Skin epidermis (tissue), 12 donors: Measurements from ENCODE around the gene MRNIP.
"Not testable (repeated sequence)": the region's sequence is repeated elsewhere in the genome, so short reads cannot be mapped to it uniquely, and the experiment has no call there.

Source experiments
- H3K27ac ChIP-seq, 21 experiments: fragments of 200-600 bp; sonication (generic) in 11 of 21; one replicate each; pipeline ENCODE4 v1.5.0; 2020; ENCODE audit warnings: mild to moderate bottlenecking in 3 of 21, inconsistent platforms in 2 of 21, moderate library complexity in 2 of 21
- H3K4me3 ChIP-seq, 7 experiments: fragments of 200-600 bp; sonication (generic) in 2 of 7; one replicate each; pipeline ENCODE4 v1.5.0; 2020; ENCODE audit warnings: inconsistent platforms in 2 of 7, mild to moderate bottlenecking in 2 of 7, moderate library complexity in 1 of 7

MRNIP gene

DNA sequence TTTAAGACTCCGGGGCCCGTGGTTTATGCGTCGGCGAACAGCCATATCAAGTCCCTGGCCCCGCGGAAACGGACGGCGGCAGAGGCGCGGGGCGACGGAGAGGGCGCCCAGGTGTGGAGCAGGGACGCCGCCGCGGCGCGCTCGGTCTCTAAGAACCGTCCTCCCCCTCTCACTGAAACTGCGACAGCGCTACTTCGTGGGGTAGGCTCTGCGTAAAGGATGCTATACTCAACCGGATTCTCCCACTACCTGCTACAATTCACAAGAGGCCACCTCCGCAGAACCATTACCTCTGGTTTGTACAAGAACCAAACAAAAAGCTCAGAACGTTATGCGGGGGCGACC is 404 bp downstream of the MRNIP start:
- Histone ChIP-seq H3K4me3 (peak overlapping the region; percentile 65 to 99 (median 82)), H3K27ac (peak overlapping the region in 20 of 21 experiments; percentile 48 to 96 (median 87))

DNA sequence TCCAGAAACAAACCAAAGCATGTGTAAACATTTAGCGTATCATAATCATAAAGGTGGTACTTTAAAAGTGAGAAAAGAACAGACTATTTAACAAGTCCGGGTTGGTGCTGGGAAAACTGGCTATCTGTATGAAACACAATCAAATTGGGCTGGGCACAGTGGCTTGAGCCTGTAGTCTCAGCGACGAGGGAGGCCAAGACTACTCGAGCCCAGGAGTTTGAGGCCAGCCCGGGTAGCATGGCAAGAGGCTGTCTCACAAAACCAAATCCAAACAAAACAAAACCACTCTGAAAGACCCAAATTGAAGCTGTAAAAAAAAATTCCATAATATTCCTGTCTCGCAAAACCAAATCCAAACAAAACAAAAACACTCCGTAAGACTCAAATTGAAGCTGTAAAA is 4.3 kb downstream of the MRNIP start:
- no peak overlapping the region for H3K4me3 ChIP-seq
- no peak overlapping the region for H3K27ac ChIP-seq

DNA sequence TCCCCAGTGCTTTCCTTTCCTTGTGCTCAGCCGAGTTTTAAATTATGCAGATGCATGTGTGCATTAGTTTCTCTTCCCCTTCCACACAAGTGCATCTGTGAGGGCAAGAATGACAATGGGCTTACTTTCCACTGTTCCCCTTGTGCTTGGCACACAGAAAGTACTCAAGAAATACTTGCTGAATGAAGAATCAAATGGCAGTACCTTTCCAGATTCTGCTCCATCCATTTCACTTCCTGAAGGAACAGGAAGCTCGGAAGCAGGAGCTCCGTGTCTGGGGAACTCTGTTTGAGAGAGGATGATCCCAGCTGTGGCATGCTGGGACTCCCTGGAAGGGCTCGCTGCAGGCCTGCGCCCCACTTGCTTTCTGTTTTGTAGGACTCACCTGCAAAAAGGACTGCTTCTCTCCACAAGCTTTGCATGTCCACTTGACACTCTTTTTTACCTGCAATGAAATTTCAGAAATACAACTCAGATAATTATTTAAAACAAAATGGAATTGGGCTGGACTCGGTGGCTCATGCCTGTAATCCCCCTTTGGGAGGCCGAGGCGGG is 5.5 kb downstream of the MRNIP start:
- no peak overlapping the region for H3K4me3 ChIP-seq
- H3K27ac ChIP-seq = peak overlapping the region in 1 of 21 experiments; percentile 17

DNA sequence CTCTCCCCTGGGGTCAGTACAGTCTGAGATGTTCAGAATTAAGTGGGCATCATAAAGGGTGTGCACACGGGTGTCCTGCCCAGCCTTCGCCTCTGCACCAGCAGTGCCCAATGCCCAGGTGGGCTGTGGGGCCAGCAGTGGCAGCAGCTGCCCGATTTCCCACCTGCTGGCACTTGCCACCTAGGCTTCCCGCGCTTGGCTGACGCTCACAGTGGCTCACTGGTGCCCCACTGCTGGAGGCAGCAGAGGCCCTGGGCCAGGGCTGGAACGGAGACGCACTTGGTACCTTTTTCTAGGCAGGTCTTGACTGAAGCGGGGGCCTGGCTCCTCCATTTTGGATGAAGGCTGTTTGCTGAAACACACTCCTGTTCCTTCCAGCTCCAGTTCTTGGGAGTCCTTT is 17.0 kb downstream of the MRNIP start:
- H3K27ac ChIP-seq = no peak overlapping the region
- H3K4me3 ChIP-seq = no peak overlapping the region

DNA sequence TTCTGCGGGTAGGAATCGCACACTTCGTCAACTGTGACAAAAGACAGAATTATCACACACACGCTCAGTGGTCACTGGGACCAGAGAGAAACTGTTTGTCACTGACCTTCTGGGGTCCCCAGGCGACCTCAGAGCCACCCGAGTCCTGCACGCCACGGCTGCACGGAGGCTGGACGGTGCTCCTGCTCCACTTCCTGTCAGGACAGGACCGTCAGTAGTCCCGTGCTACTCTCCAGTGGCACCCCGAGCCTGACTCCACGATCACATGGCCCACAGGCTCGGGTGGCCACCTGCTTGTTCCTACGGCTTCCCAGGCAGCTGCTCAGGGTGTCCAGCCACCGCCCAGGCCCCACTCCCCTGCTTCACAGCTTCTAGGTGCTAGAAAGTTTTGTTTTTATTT is 17.9 kb downstream of the MRNIP start:
- H3K27ac ChIP-seq = peak overlapping the region in 1 of 21 experiments; percentile 22

DNA sequence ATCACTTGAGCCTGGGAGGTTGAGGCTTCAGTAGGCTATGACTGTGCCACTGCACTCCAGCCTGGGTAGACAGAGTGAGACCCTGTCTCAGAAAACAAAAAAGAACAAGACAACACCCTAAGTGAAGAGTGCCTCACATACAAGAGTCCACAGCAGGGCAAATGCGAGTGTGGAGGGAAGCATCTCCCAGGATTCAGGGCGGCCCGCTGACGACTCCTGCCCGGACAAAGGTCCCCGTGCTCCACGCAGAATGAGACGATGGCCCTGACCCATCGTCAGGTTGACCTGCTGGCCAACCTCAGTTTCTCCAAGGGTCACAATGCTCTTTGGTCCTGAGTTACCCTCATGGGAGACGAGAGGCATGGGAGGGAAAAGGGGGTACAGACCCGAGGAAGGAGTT is 18.3 kb downstream of the MRNIP start:
- Histone ChIP-seq H3K4me3 (no peak overlapping the region), H3K27ac (no peak overlapping the region)

More for the DNA sequence above, 17.9 kb downstream of the MRNIP start:
- no peak overlapping the region for H3K4me3 ChIP-seq

DNA sequence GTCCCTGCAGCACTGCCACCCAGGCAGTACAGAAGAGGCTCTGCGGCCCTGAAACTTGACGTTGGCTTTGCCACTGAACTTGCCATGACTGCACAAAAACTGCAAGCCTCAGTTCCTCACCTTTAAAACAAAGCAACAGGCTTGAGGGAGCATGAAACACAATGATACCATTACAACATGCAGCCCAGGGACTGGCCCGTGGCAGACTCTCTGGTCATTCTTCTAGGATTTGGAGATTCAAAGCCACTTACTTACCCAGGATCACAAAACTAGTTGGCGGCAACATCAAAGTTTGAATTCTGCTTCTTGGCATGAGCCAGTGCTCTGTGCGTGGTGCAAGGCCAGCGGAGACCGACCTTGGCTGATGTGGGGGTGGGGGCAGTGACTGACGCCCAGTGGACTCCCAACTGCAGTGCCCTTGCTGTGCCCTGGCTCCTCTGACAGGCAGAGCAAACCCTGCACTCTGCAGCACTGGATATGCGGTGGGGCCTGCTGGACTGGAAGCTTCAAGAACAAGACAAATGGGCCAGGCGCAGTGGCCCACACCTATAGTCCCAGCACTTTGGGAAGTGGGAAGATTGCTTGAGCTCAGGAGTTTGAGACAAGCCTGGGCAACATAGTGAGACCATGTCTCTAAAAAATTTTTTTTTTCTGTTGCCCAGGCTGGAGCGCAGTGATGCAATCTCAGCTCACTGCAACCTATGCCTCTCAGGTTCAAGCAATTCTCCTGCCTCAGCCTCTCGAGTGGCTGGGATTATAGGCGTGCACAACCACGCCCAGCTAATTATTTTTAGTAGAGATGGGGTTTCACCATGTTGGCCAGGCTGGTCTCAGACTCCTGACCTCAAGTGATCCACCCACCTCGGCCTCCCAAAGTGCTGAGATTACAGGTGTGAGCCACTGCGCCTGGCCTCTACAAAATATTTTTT is 19.0 kb downstream of the MRNIP start:
- Histone ChIP-seq H3K27ac (no peak overlapping the region), H3K4me3 (no peak overlapping the region)

DNA sequence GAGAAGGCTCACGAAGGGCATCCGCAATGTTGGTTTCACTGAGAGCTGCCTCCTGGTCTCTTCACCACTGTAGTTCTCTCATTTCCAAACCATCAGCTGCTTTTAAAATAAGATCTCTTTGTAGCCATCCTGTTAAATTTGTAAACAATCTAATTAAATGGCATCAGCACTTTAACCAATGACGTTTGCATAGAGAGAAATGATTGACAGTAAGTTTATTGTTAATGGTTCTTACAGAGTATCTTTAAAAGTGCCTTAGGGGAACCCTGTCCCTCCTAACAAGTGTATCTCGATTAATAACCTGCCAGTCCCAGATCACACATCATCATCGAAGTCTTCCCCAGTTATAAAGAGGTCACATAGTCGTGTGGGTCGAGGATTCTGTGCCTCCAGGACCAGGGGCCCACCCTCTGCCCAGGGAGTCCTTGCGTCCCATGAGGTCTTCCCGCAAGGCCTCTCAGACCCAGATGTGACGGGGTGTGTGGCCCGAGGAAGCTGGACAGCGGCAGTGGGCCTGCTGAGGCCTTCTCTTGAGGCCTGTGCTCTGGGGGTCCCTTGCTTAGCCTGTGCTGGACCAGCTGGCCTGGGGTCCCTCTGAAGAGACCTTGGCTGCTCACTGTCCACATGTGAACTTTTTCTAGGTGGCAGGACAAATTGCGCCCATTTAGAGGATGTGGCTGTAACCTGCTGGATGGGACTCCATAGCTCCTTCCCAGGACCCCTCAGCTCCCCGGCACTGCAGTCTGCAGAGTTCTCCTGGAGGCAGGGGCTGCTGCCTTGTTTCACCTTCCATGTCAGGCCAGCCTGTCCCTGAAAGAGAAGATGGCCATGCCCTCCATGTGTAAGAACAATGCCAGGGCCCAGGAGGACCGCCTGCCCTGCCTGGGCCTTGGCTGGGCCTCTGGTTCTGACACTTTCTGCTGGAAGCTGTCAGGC is 21.3 kb downstream of the MRNIP start:
- peak overlapping the region in 6 of 21 experiments; percentile 0 to 62 (median 41) for H3K27ac ChIP-seq

DNA sequence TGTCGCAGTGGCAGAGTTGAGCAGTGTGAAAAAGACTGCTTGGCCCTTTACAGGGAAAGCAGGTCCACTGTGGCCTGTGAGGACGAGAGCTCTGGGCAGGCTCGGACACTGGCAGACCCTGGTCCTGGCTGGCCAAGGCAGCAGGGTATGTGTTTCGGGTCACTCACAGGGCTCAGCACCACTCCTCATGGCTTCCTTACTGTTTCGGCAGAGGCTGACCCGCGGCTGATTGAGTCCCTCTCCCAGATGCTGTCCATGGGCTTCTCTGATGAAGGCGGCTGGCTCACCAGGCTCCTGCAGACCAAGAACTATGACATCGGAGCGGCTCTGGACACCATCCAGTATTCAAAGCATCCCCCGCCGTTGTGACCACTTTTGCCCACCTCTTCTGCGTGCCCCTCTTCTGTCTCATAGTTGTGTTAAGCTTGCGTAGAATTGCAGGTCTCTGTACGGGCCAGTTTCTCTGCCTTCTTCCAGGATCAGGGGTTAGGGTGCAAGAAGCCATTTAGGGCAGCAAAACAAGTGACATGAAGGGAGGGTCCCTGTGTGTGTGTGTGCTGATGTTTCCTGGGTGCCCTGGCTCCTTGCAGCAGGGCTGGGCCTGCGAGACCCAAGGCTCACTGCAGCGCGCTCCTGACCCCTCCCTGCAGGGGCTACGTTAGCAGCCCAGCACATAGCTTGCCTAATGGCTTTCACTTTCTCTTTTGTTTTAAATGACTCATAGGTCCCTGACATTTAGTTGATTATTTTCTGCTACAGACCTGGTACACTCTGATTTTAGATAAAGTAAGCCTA is 22.2 kb downstream of the MRNIP start:
- H3K27ac ChIP-seq = peak overlapping the region in 8 of 21 experiments; percentile 0 to 62 (median 22)
- no peak overlapping the region for H3K4me3 ChIP-seq

More for the DNA sequence above, 21.3 kb downstream of the MRNIP start:
- H3K4me3 ChIP-seq = no peak overlapping the region

DNA sequence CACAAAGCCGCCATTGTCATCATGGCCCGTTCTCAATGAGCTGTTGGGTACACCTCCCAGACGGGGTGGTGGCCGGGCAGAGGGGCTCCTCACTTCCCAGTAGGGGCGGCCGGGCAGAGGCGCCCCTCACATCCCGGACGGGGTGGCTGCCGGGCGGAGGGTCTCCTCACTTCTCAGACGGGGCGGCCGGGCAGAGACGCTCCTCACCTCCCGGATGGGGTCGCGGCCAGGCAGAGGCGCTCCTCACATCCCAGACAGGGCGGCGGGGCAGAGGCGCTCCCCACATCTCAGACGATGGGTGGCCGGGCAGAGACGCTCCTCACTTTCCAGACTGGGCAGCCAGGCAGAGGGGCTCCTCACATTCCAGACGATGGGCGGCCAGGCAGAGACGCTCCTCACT is 23.7 kb downstream of the MRNIP start:
- not testable (repeated sequence) for H3K27ac ChIP-seq, H3K4me3 ChIP-seq

DNA sequence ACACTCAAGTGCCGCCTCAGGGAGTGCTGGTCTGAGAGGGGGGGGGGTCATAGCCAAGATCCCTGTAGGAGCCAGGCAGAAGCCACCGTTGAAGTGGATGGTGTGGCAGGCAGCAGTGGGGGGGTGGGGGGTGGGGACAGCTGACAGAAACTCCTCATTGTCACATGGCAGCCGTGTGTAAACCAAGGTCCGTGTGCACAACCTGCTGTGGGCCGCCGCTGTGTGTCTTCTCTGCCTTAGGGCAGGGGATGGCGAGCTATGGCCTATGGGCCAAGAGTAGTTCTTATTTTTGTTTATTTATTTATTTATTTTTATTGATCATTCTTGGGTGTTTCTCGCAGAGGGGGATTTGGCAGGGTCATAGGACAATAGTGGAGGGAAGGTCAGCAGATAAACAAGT is 24.5 kb downstream of the MRNIP start:
- no peak overlapping the region for H3K4me3 ChIP-seq
- no peak overlapping the region for H3K27ac ChIP-seq

DNA sequence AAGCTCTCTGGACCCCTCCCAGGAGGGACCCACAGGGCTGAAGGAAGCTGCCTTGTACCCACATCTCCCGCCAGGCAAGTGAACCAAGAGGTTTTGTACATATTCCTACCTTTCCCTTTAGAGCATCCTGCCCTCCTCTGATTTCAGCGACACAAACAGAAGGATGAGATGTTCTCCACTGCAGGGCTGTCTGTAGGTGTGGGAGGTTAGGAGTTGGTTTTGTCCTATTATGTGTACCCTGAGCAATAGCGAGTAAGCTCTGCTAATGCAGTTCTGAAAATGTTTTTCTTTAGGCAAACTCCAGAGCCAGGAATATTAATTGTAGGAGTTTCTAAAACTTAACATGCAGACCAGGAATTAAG is 24.9 kb downstream of the MRNIP start:
- no peak overlapping the region for H3K4me3 ChIP-seq
- no peak overlapping the region for H3K27ac ChIP-seq

DNA sequence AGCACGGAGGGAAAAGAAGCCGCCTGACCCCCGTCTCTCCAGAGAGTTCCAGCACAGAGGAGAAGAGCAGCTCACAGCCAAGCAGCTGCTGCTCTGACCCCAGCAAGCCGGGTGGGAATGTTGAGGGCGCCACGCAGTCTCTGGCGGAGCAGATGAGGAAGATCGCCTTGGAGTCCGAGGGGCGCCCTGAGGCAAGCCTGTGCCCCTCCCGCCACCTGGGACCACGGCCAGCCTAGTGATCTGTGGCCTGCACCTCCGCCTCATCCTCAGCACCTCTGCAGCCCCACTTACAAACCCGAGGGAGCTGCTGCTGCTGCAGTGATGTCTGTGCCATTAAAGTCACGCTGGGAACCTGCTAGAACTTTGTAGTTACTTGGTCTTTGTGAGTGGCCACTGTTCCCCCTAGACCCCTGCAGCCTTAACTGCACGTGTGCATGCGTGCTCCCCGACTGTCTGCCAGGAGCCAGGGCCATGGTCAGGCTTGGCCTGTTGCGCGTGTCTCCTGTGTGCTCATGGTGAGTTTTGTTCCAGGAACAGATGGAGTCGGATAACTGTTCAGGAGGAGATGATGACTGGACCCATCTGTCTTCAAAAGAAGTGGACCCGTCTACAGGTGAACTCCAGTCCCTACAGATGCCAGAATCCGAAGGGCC is 25.4 kb downstream of the MRNIP start:
- no peak overlapping the region for H3K27ac ChIP-seq
- no peak overlapping the region for H3K4me3 ChIP-seq

DNA sequence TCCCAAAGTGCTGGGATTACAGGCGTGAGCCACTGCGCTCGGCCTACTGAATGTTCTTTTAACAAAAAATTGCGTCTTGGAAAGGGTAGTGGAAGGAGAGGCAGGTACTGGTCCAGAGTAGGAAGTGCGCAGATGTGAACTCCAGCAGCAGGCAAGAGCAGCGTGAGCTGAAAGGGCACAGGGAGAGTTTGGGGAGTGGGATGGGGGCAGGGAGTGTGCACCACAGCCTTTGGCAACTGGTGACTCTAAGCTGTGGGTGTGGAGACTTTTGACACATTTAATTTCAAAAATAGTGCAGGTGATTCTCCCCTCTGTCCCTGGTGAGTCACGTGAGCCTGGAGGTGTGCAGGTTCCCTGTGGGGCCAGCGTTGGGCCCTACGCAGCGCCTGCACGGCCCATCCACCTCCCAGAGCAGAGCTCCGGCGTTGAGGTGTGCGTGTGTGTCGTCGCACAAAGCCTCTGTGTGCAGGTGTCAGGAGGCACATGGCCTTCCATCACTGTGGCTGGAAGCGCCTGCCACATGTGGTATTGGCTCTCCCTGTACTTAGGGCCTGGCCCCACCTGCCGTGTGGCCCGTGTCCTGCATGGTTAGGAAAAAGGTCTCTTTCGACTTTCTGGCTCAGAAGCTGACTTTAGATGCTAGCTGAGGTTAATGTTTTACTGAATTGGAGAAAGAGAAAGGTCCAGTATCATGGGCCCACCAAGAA is 26.4 kb downstream of the MRNIP start:
- Histone ChIP-seq H3K27ac (no peak overlapping the region), H3K4me3 (no peak overlapping the region)

DNA sequence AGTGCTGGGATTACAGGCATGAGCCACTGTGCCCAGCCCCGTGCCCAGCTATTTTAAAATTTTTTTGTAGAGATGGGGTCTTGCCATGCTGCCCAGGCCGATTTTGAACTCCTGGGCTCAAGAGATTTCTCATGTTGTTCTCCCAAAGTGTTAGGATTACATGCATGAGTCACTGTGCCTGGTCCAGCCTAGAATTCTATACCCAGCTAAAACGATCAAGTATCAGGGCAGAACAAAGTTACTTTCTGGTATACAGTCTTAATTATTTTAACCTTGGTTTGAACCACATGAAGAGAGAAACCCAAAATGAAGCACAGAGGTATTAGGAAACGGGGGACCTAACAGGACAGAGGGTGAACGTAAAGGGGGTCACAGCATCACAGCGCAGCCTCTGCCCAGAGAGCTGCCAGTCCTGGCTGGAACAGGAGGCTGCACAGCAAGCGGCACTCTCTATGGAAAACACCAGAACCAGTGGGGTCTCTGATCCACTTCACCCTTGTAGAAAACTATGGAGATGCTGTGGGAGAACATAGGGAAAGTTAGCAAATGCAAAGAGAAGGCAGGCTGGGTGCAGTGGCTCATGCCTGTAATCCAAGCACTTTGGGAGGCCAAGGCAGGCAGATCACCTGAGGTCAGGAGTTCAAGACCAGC is 27.7 kb downstream of the MRNIP start:
- no peak overlapping the region for H3K27ac ChIP-seq
- no peak overlapping the region for H3K4me3 ChIP-seq

DNA sequence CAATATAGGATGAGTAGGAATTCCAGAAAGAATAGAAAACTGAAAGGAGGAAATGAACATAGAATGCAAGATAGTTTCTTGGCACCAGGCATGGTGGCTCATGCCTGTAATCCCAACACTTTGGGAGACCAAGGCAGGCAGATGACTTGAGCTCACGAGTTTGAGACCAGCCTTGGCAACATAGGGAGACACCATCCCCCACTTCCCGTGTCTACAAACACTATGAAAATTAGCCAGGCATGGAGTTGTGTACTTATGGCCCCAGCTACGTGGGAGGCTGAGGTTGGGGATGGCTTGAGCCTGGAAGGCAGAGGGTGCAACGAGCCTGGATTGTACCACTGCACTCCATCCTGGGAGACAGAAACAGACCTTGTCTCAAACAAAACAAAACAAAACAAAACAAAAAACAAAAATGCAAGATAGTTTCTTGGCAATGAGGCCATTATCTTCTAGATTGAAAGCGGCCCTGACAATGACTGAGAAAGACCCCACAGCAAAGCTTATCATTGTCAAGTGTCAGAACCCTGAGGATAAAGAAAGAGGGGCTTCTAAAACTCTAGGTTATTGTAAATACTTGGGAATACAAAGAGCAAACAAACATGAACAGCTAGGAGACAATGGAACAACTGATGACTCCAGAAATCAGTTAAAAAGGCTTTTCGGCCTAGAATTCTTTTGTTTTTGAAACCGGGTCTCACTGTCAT is 28.7 kb downstream of the MRNIP start:
- no peak overlapping the region for H3K27ac ChIP-seq
- no peak overlapping the region for H3K4me3 ChIP-seq

DNA sequence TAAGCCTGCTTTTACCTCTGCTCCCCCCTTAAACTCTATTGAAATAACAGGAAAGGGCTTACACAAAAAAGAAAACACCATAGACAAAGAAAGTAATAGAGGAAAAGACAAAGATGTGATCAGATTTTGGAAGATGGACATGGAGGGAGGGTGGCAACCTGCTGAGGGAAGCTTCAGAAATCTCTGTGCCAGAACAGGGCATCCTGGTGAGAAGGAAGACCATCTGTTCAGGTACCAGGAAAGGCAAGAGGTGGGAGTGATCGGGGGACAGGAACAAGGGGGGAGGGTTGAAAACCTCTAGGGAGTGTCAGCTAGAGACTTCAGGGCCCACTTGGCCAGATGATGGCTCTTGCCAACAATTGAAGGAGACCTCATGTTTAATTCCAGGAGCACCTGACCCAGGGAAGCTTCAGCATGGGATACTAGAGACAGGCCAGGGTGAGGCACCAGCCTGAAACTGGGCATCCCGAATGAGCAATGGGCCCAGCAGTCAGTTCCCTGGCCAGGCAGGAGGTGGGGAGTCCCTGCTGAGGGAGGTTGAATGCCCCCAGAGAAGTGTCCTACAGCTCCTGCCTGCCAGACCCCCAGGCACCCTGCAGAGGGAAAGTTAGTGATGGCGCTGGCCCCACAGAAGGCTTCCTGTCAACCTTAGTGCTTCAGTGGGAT is 29.7 kb downstream of the MRNIP start:
- Histone ChIP-seq H3K27ac (peak overlapping the region in 1 of 21 experiments; percentile 2), H3K4me3 (no peak overlapping the region)
